ENCODE measurements around the gene THOC2.

GRCh38 chrX:123580792-123581191 lies 152.1 kb downstream of the THOC2 start:
- TF ChIP-seq ZBTB7A (tag by site-specific recombination; IDR thresholded peaks at IDR 0.05; ENCODE audit: low read depth) (no peak), ZNF561 (tag by site-specific recombination; IDR thresholded peaks at IDR 0.05; ENCODE audit: borderline replicate concordance) (no peak), YY1 (tag by site-specific recombination; IDR thresholded peaks at IDR 0.05) (no peak), CTCF (tag by site-specific recombination; IDR thresholded peaks at IDR 0.05) (no peak), PRDM6 (tag by site-specific recombination; IDR thresholded peaks at IDR 0.05) (no peak), REST (tag by site-specific recombination; IDR thresholded peaks at IDR 0.05) (no peak), ELK4 (IDR thresholded peaks at IDR 0.05; ENCODE audit: borderline replicate concordance, low read depth, low read length) (no peak), ZNF704 (tag by site-specific recombination; IDR thresholded peaks at IDR 0.05) (no peak), ZNF768 (tag by site-specific recombination; IDR thresholded peaks at IDR 0.05) (no peak), ZNF174 (tag by site-specific recombination; IDR thresholded peaks at IDR 0.05) (no peak), ZNF701 (tag by site-specific recombination; IDR thresholded peaks at IDR 0.05) (no peak), ZNF121 (tag by site-specific recombination; IDR thresholded peaks at IDR 0.05) (no peak), ZNF76 (tag by site-specific recombination; IDR thresholded peaks at IDR 0.05; ENCODE audit: borderline replicate concordance, low read depth) (no peak), OVOL3 (tag by site-specific recombination; IDR thresholded peaks at IDR 0.05) (no peak)

Measured in HEK293 (cell line).